Pancreas (tissue), 10 donors: ENCODE measurements around the gene LRG1. TPM values are rescaled to one million over a fixed set of nuclear protein-coding genes. Genes with fewer than 3 reads are reported as not detected.

ENCODE experiments used
- ATAC-seq, 4 donors: fragments of 200-7000 bp; cut with Tn5 transposase; one replicate each; pipeline versions ENCODE4 v1.8.0 to v1.9.1; 2020; ENCODE audit warnings: mild to moderate bottlenecking in 4 of 4, moderate library complexity in 4 of 4
- DNase-seq, 6 donors: peaks; one replicate each; pipeline ENCODE4 v3.0.0-alpha.2; 2020
- FAIRE-seq: peaks from 2 replicates; lab custom pipeline; 2012; peaks lifted over from hg19 to GRCh38; lab: Jason Lieb, UNC
- H3K27ac ChIP-seq, 4 donors: fragments of 200-600 bp; sonication (generic); 1 replicate in 3 of 4; 2 replicates in 1 of 4; pipeline versions ENCODE4 v1.5.0 to v1.8.0; 2020
- H3K27me3 ChIP-seq, 4 donors: fragments of 200-600 bp; one replicate each; pipeline ENCODE4 v1.8.0; 2021
- H3K36me3 ChIP-seq, 3 donors: fragments of 200-600 bp; sonication (generic) in 1 of 3; one replicate each; pipeline versions ENCODE4 v1.5.0 to v1.8.0; 2020 to 2021
- H3K4me1 ChIP-seq, 3 donors: fragments of 200-600 bp; one replicate each; pipeline ENCODE4 v1.8.0; 2021
- H3K4me3 ChIP-seq, 4 donors: fragments of 200-600 bp; sonication (generic) in 2 of 4; one replicate each; pipeline versions ENCODE4 v1.5.0 to v1.8.0; 2020 to 2021
- H3K9me3 ChIP-seq, 4 donors: fragments of 200-600 bp; one replicate each; pipeline ENCODE4 v1.8.0; 2021
- CTCF ChIP-seq, 4 donors: fragments of 200-600 bp; sonication (generic) in 3 of 4; IDR thresholded peaks; one replicate each; pipeline versions ENCODE4 v1.5.0 to v1.8.0; 2021; ENCODE audit warnings: antibody characterized with exemption in 4 of 4
- WGBS, 2 donors: extraction: QIAGEN DNeasy Blood & Tissue Kit; methylation state at CpG; one replicate each; pipeline ENCODE4 v1.1.7; 2013; 5-methylcytosine and 5-hydroxymethylcytosine counted together
- intact Hi-C, 3 donors: fragments of 100-400 bp; cut with DNase I; formaldehyde crosslinking; loops; one replicate each; pipeline versions ENCODE4 v1.11.1 to v1.14.2; 2022
- polyA plus RNA-seq, 2 donors: library from polyadenylated mRNA; stranded (reverse); fragments of 200-250 nt; gene quantifications; one replicate each; pipeline ENCODE4 v1.2.3, GENCODE V29; 2013
- total RNA-seq, 6 donors: library from RNA; stranded (reverse); fragmentation: NEBNext Ultra II Directional in 4 of 6; extraction: Animal tissue kit (Norgen Biotek cat#: 25700) in 4 of 6; gene quantifications; one replicate each; pipeline versions ENCODE4 v1.2.1 to v1.2.4, GENCODE V29; 2021 to 2023
- donor health status: healthy with polysubstance abuse.
- donor health status: DM: no; HTN: no; CAD: no; lungs with moderate emphysema.
- donor health status: DM: no; HTN: no; CAD: no.
- donor health status: control.
- donor health status: control.
- donor health status: Bipolar disorder and iron deficiency.
- donor health status: DM: yes; HTN: yes; CAD: no.
- donor health status: DM: no; HTN: no; CAD: no.
- donor health status: DM: no; HTN: no; CAD: no.
- donor health status: DM: yes; HTN: yes; CAD: no.

LRG1 gene
- total and polyA plus RNA-seq, 8 donors, result 7.9 to 53.6 (median 18.7) TPM

DNA sequence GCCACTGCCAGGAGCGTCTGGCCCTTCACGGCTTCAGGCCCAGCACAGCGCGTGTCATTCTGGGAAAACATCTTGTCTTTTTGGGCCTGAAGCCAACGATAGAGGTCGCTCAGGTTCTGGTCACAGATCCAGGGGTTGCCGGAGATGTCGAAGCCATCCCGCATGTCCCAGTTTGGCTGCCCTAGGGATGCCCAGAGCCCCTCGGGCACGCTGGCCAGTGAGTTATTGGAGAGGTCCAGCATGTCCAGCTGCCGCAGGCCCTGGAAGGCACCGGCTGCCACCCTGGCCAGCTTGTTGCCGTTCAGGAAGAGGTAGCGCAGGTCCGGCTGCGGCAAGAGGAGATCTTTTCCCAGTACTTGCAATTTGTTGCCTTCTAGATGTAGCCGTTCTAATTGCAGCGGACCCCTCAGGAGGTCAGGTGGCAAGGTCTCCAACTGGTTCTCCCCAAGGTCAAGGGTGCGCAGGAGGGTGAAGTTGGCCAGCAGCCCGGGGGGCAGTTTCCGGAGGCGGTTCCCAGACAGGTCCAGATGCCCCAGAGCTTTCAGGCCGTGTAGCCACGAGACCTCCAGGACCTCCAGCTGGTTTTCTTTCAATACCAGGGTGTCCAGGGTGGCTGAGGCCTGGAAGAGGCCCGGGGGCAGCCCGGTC is 1.8 kb downstream of the LRG1 start:
- WGBS, 2 donors, result 66 to 75% methylated on average over 27 of the region's 27 CpGs
- DNase-seq (peak in 1 of 6 donors; percentile 77), FAIRE-seq (no peak), ATAC-seq (no peak)
- peak overlapping the region in 1 of 4 donors; percentile 58 for H3K4me3 ChIP-seq
- H3K27ac ChIP-seq, result peak overlapping the region in 3 of 4 donors; percentile 24 to 88 (median 87)
- no peaks in the 10 kb centered on the region for H3K9me3 ChIP-seq
- intact Hi-C loops, result no loop called here
- no peaks in the 10 kb centered on the region for H3K27me3 ChIP-seq
- TF ChIP-seq CTCF (IDR thresholded peaks at IDR 0.05), result no peak
- H3K36me3 ChIP-seq, result no peaks in the 10 kb centered on the region
- H3K4me1 ChIP-seq, result peaks cover 8 to 36% (median 19%) of the 10 kb centered on the region in 3 donors

DNA sequence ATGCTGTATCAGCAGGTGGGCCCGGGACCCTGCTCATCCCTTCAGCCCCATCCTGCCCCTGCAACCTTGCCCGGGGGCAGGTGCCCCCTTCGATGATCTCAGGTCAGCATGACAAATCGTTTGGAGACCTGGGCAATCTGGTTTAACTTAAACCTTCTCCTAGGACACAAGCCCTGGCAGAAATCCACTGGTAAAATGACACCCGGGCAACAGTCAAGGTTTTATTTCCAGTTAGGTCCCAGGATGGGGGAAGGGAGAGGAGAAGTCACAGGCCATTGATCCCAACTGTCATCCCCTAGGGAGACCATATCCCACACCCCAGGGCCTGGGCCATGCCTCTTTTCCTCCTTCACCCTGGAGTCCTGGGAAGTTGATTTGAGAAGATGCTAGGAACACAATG is 3.0 kb downstream of the LRG1 start:
- H3K27ac ChIP-seq, result peak overlapping the region in 2 of 4 donors; percentile 87 to 88
- DNase-seq (peak in 2 of 6 donors; percentile 51 to 68), FAIRE-seq (no peak), ATAC-seq (peak in 1 of 4 donors; percentile 2)
- intact Hi-C loops, result no loop called here
- H3K4me1 ChIP-seq, result peaks cover 8 to 36% (median 19%) of the 10 kb centered on the region in 3 donors
- 16 to 20% methylated on average over 5 of the region's 5 CpGs for WGBS, 2 donors
- no peaks in the 10 kb centered on the region for H3K27me3 ChIP-seq
- H3K36me3 ChIP-seq, result no peaks in the 10 kb centered on the region
- H3K9me3 ChIP-seq, result no peaks in the 10 kb centered on the region
- no peak for TF ChIP-seq CTCF (IDR thresholded peaks at IDR 0.05)
- peak overlapping the region in 1 of 4 donors; percentile 58 for H3K4me3 ChIP-seq

GRCh38 chr19:4534836-4535658 is 4.8 kb downstream of the LRG1 start, which contains the start of gene PLIN5:
PLIN5 (minus strand) TSS chr19:4535224; CDS start chr19:4534074, 1,150 bp downstream.
- Histone ChIP-seq H3K27me3 (no peaks in the 10 kb centered on the region), H3K27ac (peak within 1 kb of the TSS; percentile 78 to 90 (median 83)), H3K9me3 (no peaks in the 10 kb centered on the region), H3K4me1 (peaks cover 8 to 30% (median 19%) of the 10 kb centered on the region in 3 donors), H3K36me3 (no peaks in the 10 kb centered on the region), H3K4me3 (peak within 1 kb of the TSS; percentile 15 to 62 (median 44))
- DNase-seq (peak; percentile 93 to 99 (median 98)), ATAC-seq (peak; percentile 77 to 82 (median 80)), FAIRE-seq (no peak)
- intact Hi-C loops, result no loop called here
- TF ChIP-seq CTCF (IDR thresholded peaks at IDR 0.05), result no peak
- 2 to 3% methylated on average over 39 to 49 of the region's 49 CpGs for WGBS, 2 donors

DNA sequence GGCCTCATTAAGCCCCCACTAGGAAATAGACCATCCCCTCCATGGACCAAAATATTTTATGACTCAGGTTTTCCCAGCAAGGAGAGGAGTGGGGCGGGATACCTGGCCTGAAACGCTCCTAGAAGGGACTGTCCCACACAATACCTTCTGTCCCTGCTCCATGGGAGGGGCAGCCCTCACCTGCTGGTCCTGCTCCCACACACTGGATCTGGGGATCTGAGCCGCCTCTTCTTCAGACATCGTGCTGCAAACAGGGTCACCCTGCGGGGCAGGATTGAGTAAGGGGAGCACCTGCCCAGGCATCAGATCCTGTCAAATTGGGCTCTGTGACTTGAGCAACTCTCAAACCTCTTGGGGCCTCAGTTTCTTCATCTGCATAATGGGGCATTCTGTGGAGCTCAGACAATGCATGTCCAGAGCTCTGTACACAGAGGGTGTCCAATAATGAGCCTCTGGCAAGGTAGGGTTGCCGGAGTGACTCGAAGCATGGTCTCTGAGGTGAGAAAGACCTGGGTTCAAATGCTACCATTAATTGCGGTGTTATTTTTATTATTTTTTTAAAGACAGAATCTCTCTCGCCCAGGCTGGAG is 5.9 kb downstream of the LRG1 start:
- TF ChIP-seq CTCF (IDR thresholded peaks at IDR 0.05), result no peak
- DNase-seq, result peak in 1 of 6 donors; percentile 48
- 81 to 82% methylated on average over 9 of the region's 9 CpGs for WGBS, 2 donors
- Histone ChIP-seq H3K27ac (peak overlapping the region in 1 of 4 donors; percentile 90), H3K36me3 (no peaks in the 10 kb centered on the region), H3K27me3 (no peaks in the 10 kb centered on the region), H3K4me1 (peaks cover 8 to 30% (median 19%) of the 10 kb centered on the region in 3 donors), H3K9me3 (no peaks in the 10 kb centered on the region), H3K4me3 (peak overlapping the region in 2 of 4 donors; percentile 31 to 40)
- ATAC-seq, result peak in 1 of 4 donors; percentile 5
- intact Hi-C loops, result no loop called here
- FAIRE-seq, result no peak
